SK-N-SH treated with all-trans-retinoic acid at 6 μM for 48 hours (cell line): ENCODE measurements around the gene MXRA7.
A peak's percentile ranks its signal among the peaks of the same experiment; 100 is the strongest.

Experiments
- ATAC-seq: fragments of 200-7000 bp; cut with Tn5 transposase; 3 replicates; pipeline ENCODE4 v1.9.1; 2020; ENCODE audit warnings: mild to moderate bottlenecking, moderate library complexity
- ARNTL ChIP-seq: fragments of 450-650 bp; formaldehyde crosslinking; IDR thresholded peaks from 2 replicates; pipeline ENCODE4 v1.5.0; 2020; ENCODE audit warnings: low read depth, mild to moderate bottlenecking, moderate library complexity, borderline replicate concordance
- BACH2 ChIP-seq: fragments of 250-450 bp; sonication (Bioruptor Pico); IDR thresholded peaks from 2 replicates; pipeline ENCODE4 v1.9.0; 2021; ENCODE audit warnings: mild to moderate bottlenecking, borderline replicate concordance
- CSDC2 ChIP-seq: fragments of 250-450 bp; sonication (Bioruptor Pico); IDR thresholded peaks from 2 replicates; pipeline ENCODE4 v1.5.0; 2020; ENCODE audit warnings: mild to moderate bottlenecking, moderate library complexity
- ESRRG ChIP-seq: fragments of 250-450 bp; sonication (Bioruptor Pico); IDR thresholded peaks from 2 replicates; pipeline ENCODE4 v1.6.1; 2021; ENCODE audit warnings: mild to moderate bottlenecking
- GLIS3 ChIP-seq: fragments of 250-450 bp; sonication (Bioruptor Pico); IDR thresholded peaks from 2 replicates; pipeline ENCODE4 v1.5.0; 2020; ENCODE audit warnings: mild to moderate bottlenecking, moderate library complexity
- ISL1 ChIP-seq: fragments of 250-450 bp; sonication (Bioruptor Pico); IDR thresholded peaks from 2 replicates; pipeline ENCODE4 v2.1.2; 2022; ENCODE audit warnings: mild to moderate bottlenecking, moderate library complexity
- PPARA ChIP-seq: fragments of 250-450 bp; sonication (Bioruptor Pico); IDR thresholded peaks from 2 replicates; pipeline ENCODE4 v1.5.0; 2020; ENCODE audit warnings: mild to moderate bottlenecking, borderline replicate concordance
- RARB ChIP-seq: fragments of 250-450 bp; sonication (Bioruptor Pico); IDR thresholded peaks from 2 replicates; pipeline ENCODE4 v1.8.0; 2021; ENCODE audit warnings: mild to moderate bottlenecking, moderate library complexity
- SNAI2 ChIP-seq: fragments of 250-450 bp; sonication (Bioruptor Pico); IDR thresholded peaks from 2 replicates; pipeline ENCODE4 v1.5.0; 2020; ENCODE audit warnings: mild to moderate bottlenecking, moderate library complexity
- TCF4 ChIP-seq: fragments of 250-450 bp; sonication (Bioruptor Pico); IDR thresholded peaks from 2 replicates; pipeline ENCODE4 v1.8.0; 2021; ENCODE audit warnings: mild to moderate bottlenecking, moderate library complexity, borderline replicate concordance
- TOX ChIP-seq: fragments of 250-450 bp; sonication (Bioruptor Pico); IDR thresholded peaks from 2 replicates; pipeline ENCODE4 v1.8.0; 2021; ENCODE audit warnings: mild to moderate bottlenecking, moderate library complexity, borderline replicate concordance
- ZC3H10 ChIP-seq: fragments of 250-450 bp; sonication (Bioruptor Pico); IDR thresholded peaks from 2 replicates; pipeline ENCODE4 v1.5.1; 2021; ENCODE audit warnings: mild to moderate bottlenecking, moderate library complexity
- ZFP3 ChIP-seq: fragments of 250-450 bp; sonication (Bioruptor Pico); IDR thresholded peaks from 2 replicates; pipeline ENCODE4 v1.5.0; 2020; ENCODE audit warnings: mild to moderate bottlenecking, moderate library complexity
- ZFP30 ChIP-seq: fragments of 450-650 bp; formaldehyde crosslinking; IDR thresholded peaks from 2 replicates; pipeline ENCODE4 v1.5.0; 2022; ENCODE audit warnings: mild to moderate bottlenecking, moderate library complexity
- ZNF565 ChIP-seq: fragments of 450-650 bp; formaldehyde crosslinking; conservative IDR thresholded peaks from 2 replicates; pipeline ENCODE4 v1.5.0; 2020; ENCODE audit warnings: low read depth, mild to moderate bottlenecking, moderate library complexity
- ZNF70 ChIP-seq: fragments of 450-650 bp; formaldehyde crosslinking; IDR thresholded peaks from 2 replicates; pipeline ENCODE4 v1.5.0; 2020; ENCODE audit warnings: mild to moderate bottlenecking, moderate library complexity
- ZNF8 ChIP-seq: fragments of 450-650 bp; formaldehyde crosslinking; IDR thresholded peaks from 2 replicates; pipeline ENCODE4 v1.5.0; 2020; ENCODE audit warnings: mild to moderate bottlenecking, moderate library complexity
- TF ChIP-seq, protein P1 (sequence below): fragments of 250-450 bp; sonication (Bioruptor Pico); IDR thresholded peaks from 2 replicates; pipeline ENCODE4 v1.8.0; 2021; ENCODE audit warnings: low read depth, mild to moderate bottlenecking, moderate library complexity, borderline replicate concordance
- TF ChIP-seq, protein P2 (sequence below): fragments of 250-450 bp; sonication (Bioruptor Pico); IDR thresholded peaks from 2 replicates; pipeline ENCODE4 v1.5.0; 2020; ENCODE audit warnings: mild to moderate bottlenecking, moderate library complexity
- TF ChIP-seq, protein P3 (sequence below): fragments of 250-450 bp; sonication (Bioruptor Pico); IDR thresholded peaks from 2 replicates; pipeline ENCODE4 v1.5.1; 2020; ENCODE audit warnings: low read depth, mild to moderate bottlenecking, moderate library complexity
- TF ChIP-seq, protein P4 (sequence below): fragments of 250-450 bp; sonication (Bioruptor Pico); IDR thresholded peaks from 2 replicates; pipeline ENCODE4 v1.5.1; 2021; ENCODE audit warnings: mild to moderate bottlenecking, moderate library complexity
- TF ChIP-seq, protein P5 (sequence below): fragments of 250-450 bp; sonication (Bioruptor Pico); IDR thresholded peaks from 2 replicates; pipeline ENCODE4 v1.8.0; 2020; ENCODE audit warnings: mild to moderate bottlenecking, moderate library complexity, borderline replicate concordance

Gene MXRA7

DNA sequence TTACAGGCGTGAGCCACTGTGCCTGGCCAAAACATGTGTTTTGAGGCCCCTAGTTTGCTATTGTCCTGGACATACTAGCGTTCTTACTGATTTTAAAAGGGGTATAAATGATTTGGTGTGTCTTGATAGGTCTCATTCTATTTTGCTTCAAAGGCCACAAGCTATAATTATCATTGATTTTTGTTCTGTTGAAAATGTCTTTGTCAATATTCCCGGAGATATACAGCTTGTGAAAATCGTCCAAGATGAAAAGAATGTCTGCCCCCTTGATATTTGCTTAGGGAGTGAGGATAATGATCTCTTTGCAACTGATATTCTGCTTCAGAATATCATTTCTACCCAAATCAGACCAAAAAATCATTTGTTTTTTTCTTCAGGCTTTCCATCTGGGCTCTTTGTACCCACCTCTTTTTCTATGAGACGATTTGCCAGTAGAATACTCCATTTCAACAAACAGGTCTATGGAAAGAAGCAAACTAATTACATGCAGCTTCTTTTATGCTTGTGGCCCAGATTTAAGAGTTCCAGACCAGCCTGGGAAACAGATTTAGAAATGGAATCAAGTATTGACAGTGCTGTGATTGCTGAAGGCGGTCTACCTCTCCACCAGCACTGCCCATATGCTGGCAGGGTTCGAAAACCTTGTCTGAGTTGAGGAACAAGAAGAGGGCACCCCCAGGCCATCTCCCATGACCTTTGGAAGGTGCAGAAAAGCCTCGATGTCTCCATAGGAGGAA lies 53.1 kb downstream of the MXRA7 start:
- TF ChIP-seq SNAI2 (CRISPR knock-in tag), result no peak
- no peak for TF ChIP-seq RARB (CRISPR knock-in tag)
- no peak for TF ChIP-seq ESRRG (CRISPR knock-in tag)
- TF ChIP-seq ISL1 (CRISPR knock-in tag), result no peak
- no peak for ATAC-seq

DNA sequence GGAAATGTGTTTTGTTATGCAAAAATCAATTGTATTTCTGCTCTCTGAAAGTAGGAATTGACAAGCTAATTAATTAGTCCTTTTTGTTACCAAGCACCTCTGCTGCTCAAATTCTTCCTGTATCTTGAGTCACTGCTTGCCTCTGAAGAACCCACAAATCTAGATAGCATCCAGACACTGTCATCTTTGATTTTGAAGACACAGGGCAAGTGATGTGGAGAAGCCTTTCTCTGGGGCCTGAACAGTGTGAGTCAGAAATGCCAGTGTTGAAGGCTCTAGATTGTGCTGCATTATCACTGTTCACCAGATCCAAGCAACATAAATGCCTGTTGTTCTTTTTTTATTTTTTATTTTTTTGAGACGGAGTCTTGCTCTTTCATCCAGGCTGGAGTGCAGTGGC lies 56.4 kb downstream of the MXRA7 start:
- ATAC-seq, result peak; percentile 66
- TF ChIP-seq ZC3H10 (CRISPR knock-in tag), result no peak
- TF ChIP-seq, protein P1, sequence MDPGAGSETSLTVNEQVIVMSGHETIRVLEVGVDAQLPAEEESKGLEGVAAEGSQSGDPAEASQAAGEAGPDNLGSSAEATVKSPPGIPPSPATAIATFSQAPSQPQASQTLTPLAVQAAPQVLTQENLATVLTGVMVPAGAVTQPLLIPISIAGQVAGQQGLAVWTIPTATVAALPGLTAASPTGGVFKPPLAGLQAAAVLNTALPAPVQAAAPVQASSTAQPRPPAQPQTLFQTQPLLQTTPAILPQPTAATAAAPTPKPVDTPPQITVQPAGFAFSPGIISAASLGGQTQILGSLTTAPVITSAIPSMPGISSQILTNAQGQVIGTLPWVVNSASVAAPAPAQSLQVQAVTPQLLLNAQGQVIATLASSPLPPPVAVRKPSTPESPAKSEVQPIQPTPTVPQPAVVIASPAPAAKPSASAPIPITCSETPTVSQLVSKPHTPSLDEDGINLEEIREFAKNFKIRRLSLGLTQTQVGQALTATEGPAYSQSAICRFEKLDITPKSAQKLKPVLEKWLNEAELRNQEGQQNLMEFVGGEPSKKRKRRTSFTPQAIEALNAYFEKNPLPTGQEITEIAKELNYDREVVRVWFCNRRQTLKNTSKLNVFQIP (CRISPR knock-in tag), result no peak
- no peak for TF ChIP-seq TCF4
- TF ChIP-seq CSDC2 (CRISPR knock-in tag), result no peak
- no peak for TF ChIP-seq ZNF8 (CRISPR knock-in tag)
- no peak for TF ChIP-seq PPARA (CRISPR knock-in tag)
- no peak for TF ChIP-seq ISL1 (CRISPR knock-in tag)

DNA sequence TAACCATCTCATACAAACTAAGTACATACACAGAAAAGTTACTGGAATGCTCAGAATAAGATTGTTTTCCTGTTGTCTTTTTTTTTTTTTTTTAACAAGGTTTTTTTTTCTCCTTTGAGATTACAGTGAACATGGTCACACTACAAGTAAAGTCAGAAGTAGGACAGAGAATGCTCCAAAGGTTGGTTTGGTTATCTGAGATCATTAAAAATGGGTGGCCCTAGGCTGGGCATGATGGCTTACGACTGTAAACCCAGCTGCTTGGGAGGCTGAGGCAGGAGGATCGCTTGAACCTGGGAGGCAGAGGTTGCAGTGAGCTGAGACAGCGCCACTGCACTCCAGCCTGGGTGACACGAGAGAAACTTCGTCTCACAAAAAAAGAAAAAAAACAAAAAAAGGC lies 60.3 kb downstream of the MXRA7 start:
- TF ChIP-seq RARB (CRISPR knock-in tag), result no peak
- ATAC-seq, result no peak

DNA sequence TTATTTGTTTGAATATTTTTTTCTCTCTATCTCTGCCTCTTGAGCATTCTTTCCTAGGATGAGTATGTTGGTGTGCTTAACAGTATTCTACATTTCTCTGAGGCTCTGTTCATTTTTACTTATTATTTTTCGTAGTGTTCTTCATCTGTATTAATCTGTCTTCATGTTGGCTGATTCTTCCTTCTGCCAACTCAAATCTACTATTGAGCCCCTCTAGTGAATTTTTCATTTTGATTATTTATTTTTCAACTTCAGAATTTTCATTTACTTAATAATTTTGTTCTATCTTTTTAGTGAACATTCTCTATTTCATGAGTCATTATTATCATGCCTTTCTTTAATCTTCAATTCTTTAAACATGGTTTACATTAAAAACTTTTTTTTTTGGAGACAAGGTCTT lies 64.1 kb downstream of the MXRA7 start:
- no peak for ATAC-seq
- TF ChIP-seq BACH2 (CRISPR knock-in tag), result no peak
- TF ChIP-seq TCF4, result no peak
- no peak for TF ChIP-seq ISL1 (CRISPR knock-in tag)
- no peak for TF ChIP-seq ZNF565 (CRISPR knock-in tag)
- TF ChIP-seq, protein P1 (CRISPR knock-in tag), result no peak
- TF ChIP-seq, protein P2, sequence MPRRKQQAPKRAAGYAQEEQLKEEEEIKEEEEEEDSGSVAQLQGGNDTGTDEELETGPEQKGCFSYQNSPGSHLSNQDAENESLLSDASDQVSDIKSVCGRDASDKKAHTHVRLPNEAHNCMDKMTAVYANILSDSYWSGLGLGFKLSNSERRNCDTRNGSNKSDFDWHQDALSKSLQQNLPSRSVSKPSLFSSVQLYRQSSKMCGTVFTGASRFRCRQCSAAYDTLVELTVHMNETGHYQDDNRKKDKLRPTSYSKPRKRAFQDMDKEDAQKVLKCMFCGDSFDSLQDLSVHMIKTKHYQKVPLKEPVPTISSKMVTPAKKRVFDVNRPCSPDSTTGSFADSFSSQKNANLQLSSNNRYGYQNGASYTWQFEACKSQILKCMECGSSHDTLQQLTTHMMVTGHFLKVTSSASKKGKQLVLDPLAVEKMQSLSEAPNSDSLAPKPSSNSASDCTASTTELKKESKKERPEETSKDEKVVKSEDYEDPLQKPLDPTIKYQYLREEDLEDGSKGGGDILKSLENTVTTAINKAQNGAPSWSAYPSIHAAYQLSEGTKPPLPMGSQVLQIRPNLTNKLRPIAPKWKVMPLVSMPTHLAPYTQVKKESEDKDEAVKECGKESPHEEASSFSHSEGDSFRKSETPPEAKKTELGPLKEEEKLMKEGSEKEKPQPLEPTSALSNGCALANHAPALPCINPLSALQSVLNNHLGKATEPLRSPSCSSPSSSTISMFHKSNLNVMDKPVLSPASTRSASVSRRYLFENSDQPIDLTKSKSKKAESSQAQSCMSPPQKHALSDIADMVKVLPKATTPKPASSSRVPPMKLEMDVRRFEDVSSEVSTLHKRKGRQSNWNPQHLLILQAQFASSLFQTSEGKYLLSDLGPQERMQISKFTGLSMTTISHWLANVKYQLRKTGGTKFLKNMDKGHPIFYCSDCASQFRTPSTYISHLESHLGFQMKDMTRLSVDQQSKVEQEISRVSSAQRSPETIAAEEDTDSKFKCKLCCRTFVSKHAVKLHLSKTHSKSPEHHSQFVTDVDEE, result no peak
- no peak for TF ChIP-seq ZFP3
- TF ChIP-seq, protein P3, sequence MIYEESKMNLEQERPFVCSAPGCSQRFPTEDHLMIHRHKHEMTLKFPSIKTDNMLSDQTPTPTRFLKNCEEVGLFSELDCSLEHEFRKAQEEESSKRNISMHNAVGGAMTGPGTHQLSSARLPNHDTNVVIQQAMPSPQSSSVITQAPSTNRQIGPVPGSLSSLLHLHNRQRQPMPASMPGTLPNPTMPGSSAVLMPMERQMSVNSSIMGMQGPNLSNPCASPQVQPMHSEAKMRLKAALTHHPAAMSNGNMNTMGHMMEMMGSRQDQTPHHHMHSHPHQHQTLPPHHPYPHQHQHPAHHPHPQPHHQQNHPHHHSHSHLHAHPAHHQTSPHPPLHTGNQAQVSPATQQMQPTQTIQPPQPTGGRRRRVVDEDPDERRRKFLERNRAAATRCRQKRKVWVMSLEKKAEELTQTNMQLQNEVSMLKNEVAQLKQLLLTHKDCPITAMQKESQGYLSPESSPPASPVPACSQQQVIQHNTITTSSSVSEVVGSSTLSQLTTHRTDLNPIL (CRISPR knock-in tag), result no peak
- no peak for TF ChIP-seq ARNTL (CRISPR knock-in tag)
- TF ChIP-seq, protein P4, sequence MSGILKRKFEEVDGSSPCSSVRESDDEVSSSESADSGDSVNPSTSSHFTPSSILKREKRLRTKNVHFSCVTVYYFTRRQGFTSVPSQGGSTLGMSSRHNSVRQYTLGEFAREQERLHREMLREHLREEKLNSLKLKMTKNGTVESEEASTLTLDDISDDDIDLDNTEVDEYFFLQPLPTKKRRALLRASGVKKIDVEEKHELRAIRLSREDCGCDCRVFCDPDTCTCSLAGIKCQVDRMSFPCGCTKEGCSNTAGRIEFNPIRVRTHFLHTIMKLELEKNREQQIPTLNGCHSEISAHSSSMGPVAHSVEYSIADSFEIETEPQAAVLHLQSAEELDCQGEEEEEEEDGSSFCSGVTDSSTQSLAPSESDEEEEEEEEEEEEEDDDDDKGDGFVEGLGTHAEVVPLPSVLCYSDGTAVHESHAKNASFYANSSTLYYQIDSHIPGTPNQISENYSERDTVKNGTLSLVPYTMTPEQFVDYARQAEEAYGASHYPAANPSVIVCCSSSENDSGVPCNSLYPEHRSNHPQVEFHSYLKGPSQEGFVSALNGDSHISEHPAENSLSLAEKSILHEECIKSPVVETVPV (CRISPR knock-in tag), result no peak
- TF ChIP-seq SNAI2 (CRISPR knock-in tag), result no peak
- TF ChIP-seq, protein P5, sequence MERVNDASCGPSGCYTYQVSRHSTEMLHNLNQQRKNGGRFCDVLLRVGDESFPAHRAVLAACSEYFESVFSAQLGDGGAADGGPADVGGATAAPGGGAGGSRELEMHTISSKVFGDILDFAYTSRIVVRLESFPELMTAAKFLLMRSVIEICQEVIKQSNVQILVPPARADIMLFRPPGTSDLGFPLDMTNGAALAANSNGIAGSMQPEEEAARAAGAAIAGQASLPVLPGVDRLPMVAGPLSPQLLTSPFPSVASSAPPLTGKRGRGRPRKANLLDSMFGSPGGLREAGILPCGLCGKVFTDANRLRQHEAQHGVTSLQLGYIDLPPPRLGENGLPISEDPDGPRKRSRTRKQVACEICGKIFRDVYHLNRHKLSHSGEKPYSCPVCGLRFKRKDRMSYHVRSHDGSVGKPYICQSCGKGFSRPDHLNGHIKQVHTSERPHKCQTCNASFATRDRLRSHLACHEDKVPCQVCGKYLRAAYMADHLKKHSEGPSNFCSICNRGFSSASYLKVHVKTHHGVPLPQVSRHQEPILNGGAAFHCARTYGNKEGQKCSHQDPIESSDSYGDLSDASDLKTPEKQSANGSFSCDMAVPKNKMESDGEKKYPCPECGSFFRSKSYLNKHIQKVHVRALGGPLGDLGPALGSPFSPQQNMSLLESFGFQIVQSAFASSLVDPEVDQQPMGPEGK (CRISPR knock-in tag), result no peak
- no peak for TF ChIP-seq TOX
- no peak for TF ChIP-seq ZFP30 (CRISPR knock-in tag)
- no peak for TF ChIP-seq RARB (CRISPR knock-in tag)
- no peak for TF ChIP-seq ESRRG (CRISPR knock-in tag)
- TF ChIP-seq GLIS3 (CRISPR knock-in tag), result no peak
- no peak for TF ChIP-seq ZNF8 (CRISPR knock-in tag)
- TF ChIP-seq ZNF70 (CRISPR knock-in tag), result no peak
